Loucy (cell line): Measurements from ENCODE around the gene TMEM131.

Source experiments
- H2AFZ ChIP-seq: fragments of 200-600 bp; sonication (generic); 2 replicates; pipeline ENCODE4 v1.6.0; 2016; ENCODE audit warnings: antibody characterized with exemption, mild to moderate bottlenecking, low read length, moderate library complexity
- H3F3A ChIP-seq: fragments of 200-600 bp; 2 replicates; pipeline ENCODE4 v1.6.0; 2016; ENCODE audit warnings: antibody characterized with exemption, low read depth, mild to moderate bottlenecking
- H3K27me3 ChIP-seq: fragments of 200-600 bp; sonication (generic); 2 replicates; pipeline ENCODE4 v1.6.1; 2014; ENCODE audit warnings: low read length, mild to moderate bottlenecking; ENCODE audit not compliant: insufficient read depth, poor library complexity, severe bottlenecking
- H3K36me3 ChIP-seq: fragments of 200-600 bp; sonication (generic); 2 replicates; pipeline ENCODE4 v1.6.1; 2016; ENCODE audit warnings: low read length; ENCODE audit not compliant: insufficient read depth
- H3K4me1 ChIP-seq: fragments of 200-600 bp; sonication (generic); 2 replicates; pipeline ENCODE4 v1.5.1; 2014; ENCODE audit warnings: low read length, mild to moderate bottlenecking; ENCODE audit not compliant: insufficient read depth, poor library complexity, severe bottlenecking
- H3K4me2 ChIP-seq: fragments of 200-600 bp; sonication (generic); 2 replicates; pipeline ENCODE4 v1.6.0; 2014; ENCODE audit warnings: antibody characterized with exemption, low read length, low read depth, mild to moderate bottlenecking; ENCODE audit not compliant: poor library complexity, severe bottlenecking
- H3K4me3 ChIP-seq: fragments of 200-600 bp; sonication (generic); 2 replicates; pipeline ENCODE4 v1.5.1; 2014; ENCODE audit warnings: low read length, mild to moderate bottlenecking, mixed read lengths; ENCODE audit not compliant: poor library complexity, severe bottlenecking
- H3K79me2 ChIP-seq: fragments of 200-600 bp; sonication (generic); 2 replicates; pipeline ENCODE4 v1.6.1; 2014; ENCODE audit warnings: low read length; ENCODE audit not compliant: insufficient read depth
- H3K9ac ChIP-seq: fragments of 200-600 bp; sonication (generic); 2 replicates; pipeline ENCODE4 v1.6.0; 2014; ENCODE audit warnings: mild to moderate bottlenecking, low read depth, low read length, moderate library complexity; ENCODE audit not compliant: poor library complexity, severe bottlenecking
- H3K9me2 ChIP-seq: fragments of 200-600 bp; sonication (generic); replicated peaks from 2 replicates; pipeline ENCODE4 v1.6.1; 2016; ENCODE audit warnings: low read depth, low read length, mixed read lengths
- H3K9me3 ChIP-seq: fragments of 200-600 bp; sonication (generic); 2 replicates; pipeline ENCODE4 v1.6.1; 2014; ENCODE audit warnings: mild to moderate bottlenecking, antibody characterized with exemption, low read length, low read depth; ENCODE audit not compliant: insufficient read depth
- H4K20me1 ChIP-seq: fragments of 200-600 bp; sonication (generic); 2 replicates; pipeline ENCODE4 v1.6.0; 2014; ENCODE audit warnings: antibody characterized with exemption, low read length, mild to moderate bottlenecking; ENCODE audit not compliant: insufficient read depth, poor library complexity, severe bottlenecking
- CTCF ChIP-seq: fragments of 200-600 bp; sonication (generic); conservative IDR thresholded peaks from 2 replicates; pipeline ENCODE4 v1.5.1; 2014; ENCODE audit warnings: mild to moderate bottlenecking, antibody characterized with exemption, low read length
- EZH2phosphoT487 ChIP-seq: fragments of 200-600 bp; IDR thresholded peaks from 2 replicates; pipeline ENCODE4 v1.6.1; 2018; ENCODE audit warnings: antibody characterized with exemption, mild to moderate bottlenecking, moderate library complexity, borderline replicate concordance

The TMEM131 gene

GRCh38 chr2:97785818-97786217, 209.9 kb downstream of the TMEM131 start:
- no peaks in the 10 kb centered on the region for H3K9me2 ChIP-seq
- no peak overlapping the region for H2AFZ ChIP-seq
- H3F3A ChIP-seq, result no peaks in the 10 kb centered on the region
- H4K20me1 ChIP-seq, result no peaks in the 10 kb centered on the region
- no peaks in the 10 kb centered on the region for H3K79me2 ChIP-seq
- peaks cover 15% of the 10 kb centered on the region for H3K4me1 ChIP-seq
- TF ChIP-seq EZH2phosphoT487, result no peak
- TF ChIP-seq CTCF, result no peak
- H3K27me3 ChIP-seq, result no peaks in the 10 kb centered on the region
- H3K4me3 ChIP-seq, result no peak overlapping the region
- no peaks in the 10 kb centered on the region for H3K36me3 ChIP-seq
- H3K9me3 ChIP-seq, result no peaks in the 10 kb centered on the region
- no peak overlapping the region for H3K4me2 ChIP-seq
- no peak overlapping the region for H3K9ac ChIP-seq

- H3K36me3 ChIP-seq, result no peaks in the 10 kb centered on the region
- H3K79me2 ChIP-seq, result no peaks in the 10 kb centered on the region
- H3F3A ChIP-seq, result no peaks in the 10 kb centered on the region
- H3K4me3 ChIP-seq, result no peak overlapping the region
- no peaks in the 10 kb centered on the region for H3K9me2 ChIP-seq
- H2AFZ ChIP-seq, result no peak overlapping the region
- peaks cover 15% of the 10 kb centered on the region for H3K4me1 ChIP-seq
- no peaks in the 10 kb centered on the region for H3K9me3 ChIP-seq
- no peak for TF ChIP-seq EZH2phosphoT487
- no peak for TF ChIP-seq CTCF
- no peak overlapping the region for H3K4me2 ChIP-seq
- no peaks in the 10 kb centered on the region for H4K20me1 ChIP-seq
- no peaks in the 10 kb centered on the region for H3K27me3 ChIP-seq
- H3K9ac ChIP-seq, result no peak overlapping the region
Observed at GRCh38 chr2:97784953-97785352, 210.8 kb downstream of the TMEM131 start.

GRCh38 chr2:97781981-97782380, 213.8 kb downstream of the TMEM131 start:
- Histone ChIP-seq H3K4me1 (peaks cover 15% of the 10 kb centered on the region), H3K27me3 (no peaks in the 10 kb centered on the region), H3K79me2 (no peaks in the 10 kb centered on the region), H2AFZ (no peak overlapping the region), H3K9ac (no peak overlapping the region), H3K4me2 (peak overlapping the region; percentile 45), H3K4me3 (no peak overlapping the region), H4K20me1 (no peaks in the 10 kb centered on the region), H3K9me2 (no peaks in the 10 kb centered on the region), H3K9me3 (no peaks in the 10 kb centered on the region), H3F3A (no peaks in the 10 kb centered on the region), H3K36me3 (no peaks in the 10 kb centered on the region)
- no peak for TF ChIP-seq EZH2phosphoT487
- TF ChIP-seq CTCF, result no peak
